ENCODE data around the gene STK38.
A peak's percentile ranks its signal among the peaks of the same experiment; 100 is the strongest.

STK38 gene

DNA sequence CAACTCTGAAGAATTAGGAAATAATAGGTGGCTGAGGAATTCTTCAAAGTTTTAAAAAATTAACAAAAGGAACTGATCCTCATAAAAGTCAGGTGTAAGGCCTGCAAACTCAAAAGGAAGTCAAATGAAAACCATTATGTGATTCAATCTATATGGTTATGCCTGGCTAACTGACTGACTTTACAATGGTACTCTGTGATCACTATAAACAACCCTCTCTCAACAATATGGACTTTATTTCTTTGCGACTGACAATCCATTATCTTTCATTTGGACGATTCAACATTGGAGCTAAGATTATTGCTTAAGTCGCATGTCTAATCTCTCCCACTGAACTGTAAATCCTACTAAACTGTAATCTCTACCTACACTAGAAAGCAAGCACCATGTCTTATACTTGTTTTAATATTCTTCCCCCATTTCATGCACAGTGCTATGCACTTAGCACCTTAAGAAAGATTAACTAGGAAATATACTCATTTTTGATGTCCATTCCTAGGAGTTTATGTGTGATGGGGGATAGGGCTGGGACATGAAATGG, 1.4 kb downstream of the STK38 start:
- Histone ChIP-seq H3K27ac (replicated peaks) (peak overlapping the region; percentile 77; the same call in 1 of the 2 replicates), H3K4me3 (replicated peaks; ENCODE audit: insufficient read depth, low read length) (peak overlapping the region; percentile 90), H3K27me3 (ENCODE audit: insufficient read depth, poor library complexity, severe bottlenecking) (no peaks in the 10 kb centered on the region)
- no peak for DNase-seq (ENCODE audit: low read depth in 1 of 2, low spot score in 1 of 2)
- TF ChIP-seq, protein P1, sequence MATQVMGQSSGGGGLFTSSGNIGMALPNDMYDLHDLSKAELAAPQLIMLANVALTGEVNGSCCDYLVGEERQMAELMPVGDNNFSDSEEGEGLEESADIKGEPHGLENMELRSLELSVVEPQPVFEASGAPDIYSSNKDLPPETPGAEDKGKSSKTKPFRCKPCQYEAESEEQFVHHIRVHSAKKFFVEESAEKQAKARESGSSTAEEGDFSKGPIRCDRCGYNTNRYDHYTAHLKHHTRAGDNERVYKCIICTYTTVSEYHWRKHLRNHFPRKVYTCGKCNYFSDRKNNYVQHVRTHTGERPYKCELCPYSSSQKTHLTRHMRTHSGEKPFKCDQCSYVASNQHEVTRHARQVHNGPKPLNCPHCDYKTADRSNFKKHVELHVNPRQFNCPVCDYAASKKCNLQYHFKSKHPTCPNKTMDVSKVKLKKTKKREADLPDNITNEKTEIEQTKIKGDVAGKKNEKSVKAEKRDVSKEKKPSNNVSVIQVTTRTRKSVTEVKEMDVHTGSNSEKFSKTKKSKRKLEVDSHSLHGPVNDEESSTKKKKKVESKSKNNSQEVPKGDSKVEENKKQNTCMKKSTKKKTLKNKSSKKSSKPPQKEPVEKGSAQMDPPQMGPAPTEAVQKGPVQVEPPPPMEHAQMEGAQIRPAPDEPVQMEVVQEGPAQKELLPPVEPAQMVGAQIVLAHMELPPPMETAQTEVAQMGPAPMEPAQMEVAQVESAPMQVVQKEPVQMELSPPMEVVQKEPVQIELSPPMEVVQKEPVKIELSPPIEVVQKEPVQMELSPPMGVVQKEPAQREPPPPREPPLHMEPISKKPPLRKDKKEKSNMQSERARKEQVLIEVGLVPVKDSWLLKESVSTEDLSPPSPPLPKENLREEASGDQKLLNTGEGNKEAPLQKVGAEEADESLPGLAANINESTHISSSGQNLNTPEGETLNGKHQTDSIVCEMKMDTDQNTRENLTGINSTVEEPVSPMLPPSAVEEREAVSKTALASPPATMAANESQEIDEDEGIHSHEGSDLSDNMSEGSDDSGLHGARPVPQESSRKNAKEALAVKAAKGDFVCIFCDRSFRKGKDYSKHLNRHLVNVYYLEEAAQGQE (IDR thresholded peaks at IDR 0.05; ENCODE audit: insufficient replicate concordance, low read depth), result no peak
- TF ChIP-seq POLR2AphosphoS5 (IDR thresholded peaks at IDR 0.05; ENCODE audit: low read depth) (no peak), SPI1 (IDR thresholded peaks at IDR 0.05; ENCODE audit: borderline replicate concordance, low read depth) (no peak), GABPA (IDR thresholded peaks at IDR 0.05; ENCODE audit: low read depth) (no peak)
- TF ChIP-seq, protein P2, sequence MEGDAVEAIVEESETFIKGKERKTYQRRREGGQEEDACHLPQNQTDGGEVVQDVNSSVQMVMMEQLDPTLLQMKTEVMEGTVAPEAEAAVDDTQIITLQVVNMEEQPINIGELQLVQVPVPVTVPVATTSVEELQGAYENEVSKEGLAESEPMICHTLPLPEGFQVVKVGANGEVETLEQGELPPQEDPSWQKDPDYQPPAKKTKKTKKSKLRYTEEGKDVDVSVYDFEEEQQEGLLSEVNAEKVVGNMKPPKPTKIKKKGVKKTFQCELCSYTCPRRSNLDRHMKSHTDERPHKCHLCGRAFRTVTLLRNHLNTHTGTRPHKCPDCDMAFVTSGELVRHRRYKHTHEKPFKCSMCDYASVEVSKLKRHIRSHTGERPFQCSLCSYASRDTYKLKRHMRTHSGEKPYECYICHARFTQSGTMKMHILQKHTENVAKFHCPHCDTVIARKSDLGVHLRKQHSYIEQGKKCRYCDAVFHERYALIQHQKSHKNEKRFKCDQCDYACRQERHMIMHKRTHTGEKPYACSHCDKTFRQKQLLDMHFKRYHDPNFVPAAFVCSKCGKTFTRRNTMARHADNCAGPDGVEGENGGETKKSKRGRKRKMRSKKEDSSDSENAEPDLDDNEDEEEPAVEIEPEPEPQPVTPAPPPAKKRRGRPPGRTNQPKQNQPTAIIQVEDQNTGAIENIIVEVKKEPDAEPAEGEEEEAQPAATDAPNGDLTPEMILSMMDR (IDR thresholded peaks at IDR 0.05; ENCODE audit: insufficient read depth, low read length), result no peak

DNA sequence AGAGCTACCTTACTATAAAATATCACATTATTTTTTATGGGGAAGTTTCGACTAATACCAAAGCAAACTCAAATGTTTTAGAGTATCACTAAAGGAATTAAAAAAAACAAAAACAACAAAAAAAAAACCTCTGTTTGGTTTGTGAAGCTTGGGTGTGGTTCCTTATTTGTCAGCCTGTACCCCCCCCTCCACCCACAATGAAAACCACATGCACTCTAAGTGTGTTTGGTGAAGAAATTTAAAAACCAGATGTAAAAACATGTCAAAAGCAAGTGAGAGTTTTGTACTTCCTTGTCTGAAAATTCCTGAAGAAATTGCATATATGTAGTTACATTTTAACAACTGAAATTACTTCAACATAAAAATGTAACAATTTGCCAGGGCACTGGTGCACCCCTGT, 3.1 kb downstream of the STK38 start:
- peak; percentile 56 to 81 for DNase-seq (ENCODE audit: low read depth in 1 of 2, low spot score in 1 of 2)
- H3K27ac ChIP-seq (replicated peaks), result no peak overlapping the region
- no peaks in the 10 kb centered on the region for H3K27me3 ChIP-seq (ENCODE audit: insufficient read depth, poor library complexity, severe bottlenecking)
- TF ChIP-seq, protein P1 (IDR thresholded peaks at IDR 0.05; ENCODE audit: insufficient replicate concordance, low read depth), result no peak
- TF ChIP-seq SPI1 (IDR thresholded peaks at IDR 0.05; ENCODE audit: borderline replicate concordance, low read depth), result peak; percentile 24; the same call in 1 of the 2 replicates
- H3K4me3 ChIP-seq (replicated peaks; ENCODE audit: insufficient read depth, low read length), result no peak overlapping the region

DNA sequence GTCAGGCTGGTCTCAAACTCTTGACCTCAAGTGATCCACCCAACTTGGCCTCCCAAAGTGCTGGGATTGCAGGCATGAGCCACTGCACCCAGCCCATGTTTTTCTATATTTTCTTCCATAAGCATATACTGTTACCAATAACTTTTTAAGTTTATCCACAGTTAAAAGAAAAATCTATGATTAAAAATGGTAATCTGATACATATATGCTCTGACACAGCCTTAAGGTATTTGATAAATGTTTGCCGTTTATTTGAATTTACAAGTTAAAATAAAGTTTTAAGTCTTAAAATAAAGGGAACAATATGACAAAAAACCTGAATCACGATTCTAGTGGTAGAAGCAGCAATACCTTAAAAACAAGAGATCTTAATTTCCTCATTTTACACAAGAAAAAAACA, 5.2 kb downstream of the STK38 start:
- H3K27me3 ChIP-seq (ENCODE audit: insufficient read depth, poor library complexity, severe bottlenecking), result no peaks in the 10 kb centered on the region
- no peak overlapping the region for H3K27ac ChIP-seq (replicated peaks)

More for the DNA sequence above, 5.2 kb downstream of the STK38 start:
- H3K4me3 ChIP-seq (replicated peaks; ENCODE audit: insufficient read depth, low read length), result no peak overlapping the region
- TF ChIP-seq SPI1 (IDR thresholded peaks at IDR 0.05; ENCODE audit: borderline replicate concordance, low read depth) (no peak), POLR2AphosphoS5 (IDR thresholded peaks at IDR 0.05; ENCODE audit: low read depth) (no peak), GABPA (IDR thresholded peaks at IDR 0.05; ENCODE audit: low read depth) (no peak)
- TF ChIP-seq, protein P2 (IDR thresholded peaks at IDR 0.05; ENCODE audit: insufficient read depth, low read length), result no peak
- TF ChIP-seq, protein P1 (IDR thresholded peaks at IDR 0.05; ENCODE audit: insufficient replicate concordance, low read depth), result no peak
- no peak for DNase-seq (ENCODE audit: low read depth in 1 of 2, low spot score in 1 of 2)
